Stimulated activated CD8-positive, alpha-beta memory T cell treated with anti-CD3 and anti-CD28 coated beads, Interleukin-15, amount 100 ng/mL, for 1 hour (primary cell): ENCODE results near the gene PLK1.
"Not testable (repeated sequence)": the region's sequence is repeated elsewhere in the genome, so short reads cannot be mapped to it uniquely, and the experiment has no call there.

Experiments used
- DNase-seq: peaks from one replicate; pipeline ENCODE4 v3.0.0-alpha.2; 2020; ENCODE audit warnings: low read depth

The PLK1 gene

GRCh38 chr16:23710008-23710407 is 31.3 kb downstream of the PLK1 start:
- no peak for DNase-seq

GRCh38 chr16:23710504-23710903 is 31.8 kb downstream of the PLK1 start:
- no peak for DNase-seq

GRCh38 chr16:23711785-23712184 is 33.1 kb downstream of the PLK1 start:
- DNase-seq, result no peak

- DNase-seq, result no peak
Observed at GRCh38 chr16:23712976-23713375, 34.3 kb downstream of the PLK1 start, which contains the start of gene ERN2. ERN2 (minus strand) TSS chr16:23713222; CDS start chr16:23713187, 35 bp downstream.

DNA sequence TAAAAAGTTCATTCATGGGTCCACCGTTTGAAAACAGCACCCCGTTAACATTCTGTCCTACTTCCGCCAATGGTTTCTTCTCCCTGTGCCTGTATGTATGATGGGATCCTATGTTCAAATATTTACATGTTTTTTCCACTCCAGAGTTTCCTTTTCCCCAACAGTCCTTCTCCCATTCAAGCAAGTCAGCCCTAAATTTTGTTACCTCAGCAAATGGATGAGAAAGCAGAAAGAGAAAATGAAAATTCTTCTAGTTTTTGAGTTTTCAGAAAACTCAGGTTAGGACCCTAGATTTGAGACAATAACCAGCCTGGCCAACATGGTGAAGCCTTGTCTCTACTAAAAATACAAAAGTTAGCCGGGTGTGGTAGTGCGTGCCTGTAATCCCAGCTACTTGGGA is 37.8 kb downstream of the PLK1 start:
- DNase-seq, result no peak

- not testable (repeated sequence) for DNase-seq
Observed at GRCh38 chr16:23722613-23723240, 44.0 kb downstream of the PLK1 start.

GRCh38 chr16:23724096-23724784 is 45.6 kb downstream of the PLK1 start:
- DNase-seq, result no peak

- DNase-seq, result no peak
Observed at GRCh38 chr16:23724785-23725131, 46.1 kb downstream of the PLK1 start.

DNA sequence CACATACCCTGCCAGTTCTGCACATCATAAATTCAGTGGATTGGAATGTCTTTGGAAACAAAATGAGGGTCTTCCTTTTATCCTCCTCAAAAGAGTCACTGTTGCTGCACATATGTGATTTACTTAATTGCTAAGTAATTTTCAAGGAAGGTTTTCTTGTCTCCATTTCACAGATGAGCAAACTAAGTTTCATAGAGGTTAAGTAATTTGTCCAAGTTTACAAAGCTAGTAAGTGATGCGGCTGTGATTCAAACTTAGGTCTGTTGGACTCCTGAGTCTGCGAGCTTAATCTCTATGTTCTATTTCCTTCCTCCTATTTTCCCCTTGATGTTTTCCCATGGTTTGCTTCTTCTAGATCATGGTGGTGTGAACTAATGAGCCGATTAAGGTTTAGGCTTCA is 48.0 kb downstream of the PLK1 start:
- DNase-seq, result no peak

- DNase-seq, result no peak
Observed at GRCh38 chr16:23728112-23728477, 49.4 kb downstream of the PLK1 start.

- no peak for DNase-seq
Observed at GRCh38 chr16:23729503-23730424, 51.1 kb downstream of the PLK1 start.

- DNase-seq, result no peak
Observed at GRCh38 chr16:23734176-23734893, 55.6 kb downstream of the PLK1 start.

- not testable (repeated sequence) for DNase-seq
Observed at GRCh38 chr16:23737423-23738028, 58.8 kb downstream of the PLK1 start.

- DNase-seq, result no peak
Observed at GRCh38 chr16:23739516-23739915, 60.8 kb downstream of the PLK1 start.
